HS-27A (cell line): Measurements from ENCODE around the gene HDAC4.
"Not testable (repeated sequence)": the region's sequence is repeated elsewhere in the genome, so short reads cannot be mapped to it uniquely, and the experiment has no call there.

ENCODE experiments used
- DNase-seq: peaks from one replicate; pipeline ENCODE4 v3.0.0-alpha.2; 2012; ENCODE audit warnings: low read depth, missing footprints

HDAC4 gene

DNA sequence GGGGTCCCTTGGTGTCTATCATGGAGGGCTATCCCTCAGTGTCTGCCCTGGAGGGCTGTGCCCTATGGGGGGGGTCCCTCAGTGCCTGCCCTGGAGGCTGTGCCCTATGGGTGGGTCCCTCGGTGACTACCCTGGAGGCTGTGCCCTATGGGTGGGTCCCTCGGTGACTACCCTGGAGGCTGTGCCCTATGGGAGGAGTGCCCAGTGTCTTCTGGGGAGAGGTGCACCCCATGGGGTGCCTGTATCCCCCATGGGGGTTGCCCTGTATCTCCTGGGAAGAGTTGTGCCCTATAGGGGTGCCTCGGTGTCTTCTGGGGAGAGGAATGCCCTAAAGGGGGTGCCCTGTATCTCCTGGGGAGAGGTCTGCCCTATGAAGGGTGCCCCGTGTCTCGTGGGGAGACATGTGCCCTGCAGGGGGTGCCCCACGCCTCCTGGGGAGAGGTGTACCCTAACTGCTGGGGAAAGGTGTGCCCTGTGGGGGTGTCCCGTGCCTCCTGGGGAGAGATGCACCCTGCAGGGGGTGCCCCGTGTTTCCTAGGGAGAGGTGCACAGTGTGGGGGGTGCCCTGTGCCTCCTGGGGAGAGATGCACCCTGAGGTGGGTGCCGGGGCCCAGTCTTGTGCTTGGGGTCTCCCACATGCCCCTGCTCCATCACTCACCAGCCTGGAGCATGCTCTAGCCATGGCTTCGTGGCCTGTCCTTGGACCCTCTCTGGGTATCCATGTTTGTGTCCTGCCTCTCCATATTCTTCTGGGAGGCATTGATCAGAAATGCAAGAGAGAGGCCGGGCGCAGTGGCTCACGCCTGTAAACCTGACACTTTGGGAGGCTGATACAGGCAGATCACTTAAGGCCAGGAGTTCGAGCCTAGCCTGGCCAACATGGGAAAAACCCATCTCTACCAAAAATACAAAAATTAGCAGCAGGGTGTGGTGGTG is 215.6 kb downstream of the HDAC4 start:
- DNase-seq: no peak

GRCh38 chr2:239184179-239184578 is 216.6 kb downstream of the HDAC4 start:
- no peak for DNase-seq

DNA sequence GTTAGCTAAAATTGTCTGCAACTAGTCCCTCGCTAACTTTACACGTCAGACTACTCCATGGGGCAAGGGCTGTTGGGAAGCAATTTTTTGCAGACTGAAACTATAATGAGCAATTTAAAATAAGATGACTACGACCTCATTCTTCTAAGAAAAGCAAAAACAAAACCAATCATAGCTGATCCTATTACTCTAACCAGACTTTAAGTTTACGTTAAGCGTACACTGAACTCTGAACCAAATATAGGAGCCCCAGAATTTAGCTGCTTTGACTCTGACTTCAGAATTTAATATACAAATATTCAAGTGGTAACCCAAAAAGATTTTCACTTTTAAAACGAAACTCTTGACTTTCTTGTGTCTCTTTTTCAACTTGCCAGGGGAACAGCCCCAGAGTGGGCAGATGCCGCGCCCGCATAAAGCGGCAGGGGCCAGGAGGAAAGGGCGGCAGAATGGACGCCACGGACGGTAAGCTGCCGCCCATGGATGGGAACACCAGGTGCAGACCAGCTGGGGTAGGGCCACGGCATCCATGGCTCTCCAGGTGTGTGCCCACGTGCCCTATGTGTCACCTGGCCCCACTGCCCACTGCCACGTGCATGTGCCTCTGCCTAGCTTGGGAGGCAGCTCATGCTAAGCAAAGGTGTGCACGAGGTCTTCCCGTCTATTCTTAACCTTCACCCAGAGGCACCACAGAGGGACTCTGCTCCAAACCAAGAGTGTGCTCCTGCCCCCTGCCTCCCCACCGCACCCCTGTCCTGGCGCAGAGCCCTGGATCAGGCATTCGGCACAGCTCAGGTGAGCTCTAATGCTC is 217.6 kb downstream of the HDAC4 start:
- no peak for DNase-seq

DNA sequence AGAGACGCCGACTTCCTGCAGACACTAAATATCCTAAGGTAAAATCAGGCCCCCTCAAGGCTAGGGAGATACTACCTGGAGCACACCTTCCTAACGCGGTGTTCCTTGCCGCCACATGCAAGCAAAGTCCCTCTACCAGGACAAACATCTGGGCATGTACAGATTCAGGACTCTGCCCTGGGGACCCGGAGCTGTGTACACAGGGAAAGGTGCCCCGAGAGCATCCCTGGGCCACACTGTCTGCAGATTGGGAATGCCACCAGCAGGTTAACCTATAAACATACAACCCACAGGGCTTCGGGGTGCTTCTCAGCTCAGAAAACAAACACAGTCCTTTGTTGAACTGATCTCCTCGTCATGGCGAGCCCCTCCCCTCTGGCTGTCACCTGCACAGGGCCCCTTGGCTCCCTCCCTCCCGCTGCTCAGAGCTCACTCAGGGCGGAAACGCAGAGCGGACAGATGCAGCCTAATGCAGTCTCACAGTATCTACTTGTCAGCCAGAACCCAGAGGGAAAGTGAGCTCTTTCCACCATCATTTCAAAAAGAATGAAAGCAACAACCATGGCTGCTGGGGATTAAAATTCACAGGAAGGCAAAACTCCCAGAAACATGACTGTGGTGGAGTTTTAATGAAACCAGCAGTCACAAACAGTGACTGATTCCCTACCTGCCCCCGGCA is 218.8 kb downstream of the HDAC4 start:
- no peak for DNase-seq

GRCh38 chr2:239181074-239181902 is 219.5 kb downstream of the HDAC4 start:
- no peak for DNase-seq

GRCh38 chr2:239180526-239181073 is 220.2 kb downstream of the HDAC4 start:
- DNase-seq: no peak

- DNase-seq: no peak
Observed at GRCh38 chr2:239179851-239180371, 220.9 kb downstream of the HDAC4 start.

DNA sequence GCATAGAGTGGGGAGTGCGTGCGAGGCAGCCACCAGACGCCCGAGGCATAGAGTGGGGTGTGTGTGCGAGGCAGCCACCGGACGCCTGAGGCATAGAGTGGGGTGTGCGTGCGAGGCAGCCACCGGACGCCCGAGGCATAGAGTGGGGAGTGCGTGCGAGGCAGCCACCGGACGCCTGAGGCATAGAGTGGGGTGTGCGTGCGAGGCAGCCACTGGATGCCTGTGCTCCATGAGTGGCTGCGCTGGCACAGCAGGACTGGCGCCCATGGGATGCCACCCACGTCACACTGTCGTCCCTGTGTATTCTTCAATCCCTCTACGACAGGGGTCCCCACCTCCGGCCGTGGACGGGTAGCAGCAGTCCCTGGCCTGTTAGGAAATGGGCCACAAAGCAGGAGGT is 221.9 kb downstream of the HDAC4 start:
- no peak for DNase-seq

- DNase-seq: no peak
Observed at GRCh38 chr2:239178484-239178883, 222.3 kb downstream of the HDAC4 start.

DNA sequence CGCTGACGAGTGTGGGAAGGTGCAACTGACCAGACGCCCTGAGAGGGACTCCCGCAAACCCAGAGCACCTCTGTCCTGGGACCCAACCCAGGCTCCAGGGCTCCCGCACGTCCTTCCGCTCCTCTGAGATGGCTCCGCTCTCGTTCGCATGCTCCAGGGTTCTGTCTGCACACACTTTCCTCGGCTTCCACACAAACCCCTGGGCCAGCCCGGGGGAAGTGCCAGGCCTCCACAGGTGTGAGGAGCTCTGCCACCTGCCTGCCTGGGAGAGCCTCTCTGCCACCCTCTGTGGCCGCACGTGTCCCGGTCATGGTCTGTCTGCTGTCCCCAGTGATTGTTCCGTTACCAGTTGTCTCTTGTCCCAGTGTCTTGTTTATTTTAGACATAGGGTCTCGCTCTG is 222.9 kb downstream of the HDAC4 start:
- DNase-seq: no peak

DNA sequence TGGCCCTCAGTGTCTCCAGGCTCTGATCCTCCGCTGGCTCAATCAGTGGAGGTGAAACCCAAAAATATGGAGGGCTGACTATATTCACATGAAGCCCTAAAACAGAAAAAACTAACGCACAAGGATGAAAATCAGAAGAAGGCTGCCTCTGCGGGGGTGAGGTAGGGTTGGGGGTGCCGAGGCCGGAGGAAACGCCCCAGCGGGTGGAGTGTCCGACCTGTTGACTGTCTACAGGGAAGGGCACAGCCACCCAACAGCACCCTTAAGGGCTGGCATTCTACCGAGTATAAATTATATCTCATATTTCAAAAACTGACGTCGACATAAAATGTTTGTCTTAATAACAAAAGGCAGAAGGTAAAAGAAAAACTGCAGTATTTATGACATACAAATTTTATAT is 223.5 kb downstream of the HDAC4 start:
- no peak for DNase-seq

DNA sequence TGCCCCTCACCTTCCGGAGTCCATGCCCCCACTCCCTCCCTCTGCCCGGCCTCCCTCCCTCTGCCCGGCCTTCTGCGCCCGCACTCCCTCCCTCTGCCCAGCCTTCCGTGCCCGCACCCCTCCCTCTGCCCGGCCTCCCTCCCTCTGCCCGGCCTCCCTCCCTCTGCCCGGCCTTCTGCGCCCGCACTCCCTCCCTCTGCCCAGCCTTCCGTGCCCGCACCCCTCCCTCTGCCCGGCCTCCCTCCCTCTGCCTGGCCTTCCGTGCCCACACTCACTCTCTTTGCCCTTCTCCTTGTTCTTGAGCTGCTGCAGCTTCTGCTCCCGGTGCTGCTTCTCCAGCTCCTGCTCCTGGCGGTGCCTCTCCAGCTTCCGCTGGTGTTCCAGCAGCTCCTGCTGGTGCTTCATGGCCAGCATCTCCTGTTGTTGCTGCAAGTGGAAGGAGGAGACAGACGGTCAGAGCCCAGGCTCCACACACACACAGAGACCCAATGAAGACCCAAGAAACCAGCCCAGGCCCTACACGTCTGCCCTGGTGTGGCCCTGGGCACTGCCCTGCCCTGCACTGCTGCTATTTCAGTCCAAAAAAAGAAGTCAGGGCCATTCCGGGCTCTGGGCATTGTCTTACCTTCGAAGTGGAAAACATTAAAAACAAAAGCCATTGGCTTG is 224.5 kb downstream of the HDAC4 start:
- DNase-seq: not testable (repeated sequence)

GRCh38 chr2:239175181-239175580 is 225.6 kb downstream of the HDAC4 start:
- DNase-seq: no peak

DNA sequence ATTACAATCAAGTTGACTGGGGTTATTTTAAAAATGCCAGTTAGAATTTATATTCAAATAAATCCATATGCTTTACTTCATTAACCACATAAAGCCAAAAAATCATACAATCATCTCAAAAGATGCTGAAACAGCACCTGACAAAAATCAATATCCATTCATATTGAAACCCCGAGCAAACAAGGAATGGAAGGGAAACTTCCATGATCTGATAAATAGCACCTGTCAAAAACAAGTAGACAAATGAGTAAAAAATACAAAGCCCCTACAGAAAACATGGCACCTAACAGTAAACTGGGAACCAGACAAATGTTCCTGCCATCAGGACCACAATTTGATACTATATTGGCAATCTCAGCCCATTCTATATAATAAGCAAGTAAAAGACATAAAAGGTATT is 227.5 kb downstream of the HDAC4 start:
- DNase-seq: no peak

DNA sequence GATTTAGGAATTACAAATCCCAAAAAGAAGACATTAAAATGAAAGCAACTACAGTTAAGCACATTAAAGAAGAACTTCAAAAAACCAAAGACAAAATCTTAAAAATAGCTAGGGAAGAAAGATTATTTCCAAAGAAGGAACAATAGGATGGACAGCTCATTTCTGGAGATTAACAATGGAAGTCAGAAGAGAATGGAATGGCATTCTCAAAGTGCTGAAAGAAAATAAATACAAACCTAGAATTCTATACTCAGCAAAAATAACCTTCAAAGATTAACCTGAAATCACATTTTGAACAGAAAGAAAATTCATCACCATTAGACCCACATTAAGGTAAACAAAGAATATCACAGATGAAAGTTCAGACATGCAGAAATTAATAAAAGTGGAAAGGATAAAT is 229.2 kb downstream of the HDAC4 start:
- no peak for DNase-seq

DNA sequence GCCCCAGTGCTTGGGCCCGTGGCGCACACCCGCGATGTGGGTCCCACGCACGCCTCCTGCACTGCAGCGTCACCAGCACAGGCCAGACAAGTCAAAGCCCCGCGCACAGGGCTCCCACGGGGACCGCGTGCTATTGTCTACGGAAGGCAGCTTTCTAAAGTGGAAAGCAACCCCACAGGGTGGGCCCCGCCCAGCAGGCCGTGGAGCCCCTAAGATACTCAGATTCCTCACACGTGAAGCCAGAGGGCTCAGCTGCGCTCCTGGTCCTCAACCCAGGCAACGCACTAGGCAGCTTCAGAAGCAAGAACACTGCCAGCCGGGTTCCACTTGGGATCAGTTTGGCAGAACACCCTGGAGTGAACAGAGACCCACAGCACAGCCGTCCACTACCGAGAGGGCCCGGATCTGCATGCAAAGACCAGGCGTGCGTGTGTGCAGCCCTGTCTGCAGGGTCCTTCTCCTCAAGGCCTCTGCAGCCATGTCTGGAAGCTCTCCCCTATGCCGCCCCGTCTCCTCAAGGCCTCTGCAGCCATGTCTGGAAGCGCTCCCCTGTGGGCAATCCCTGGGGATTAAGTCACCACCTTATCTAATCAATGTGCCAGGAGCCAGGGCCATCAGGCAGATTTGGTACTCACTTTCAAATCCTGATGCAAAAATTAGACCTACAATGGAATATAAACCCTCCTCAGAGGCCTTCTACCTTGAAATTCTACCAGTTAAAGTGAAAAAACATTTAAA is 231.3 kb downstream of the HDAC4 start:
- DNase-seq: no peak

GRCh38 chr2:239168575-239168974 is 232.2 kb downstream of the HDAC4 start:
- no peak for DNase-seq

GRCh38 chr2:239167766-239168444 is 232.9 kb downstream of the HDAC4 start:
- DNase-seq: no peak

DNA sequence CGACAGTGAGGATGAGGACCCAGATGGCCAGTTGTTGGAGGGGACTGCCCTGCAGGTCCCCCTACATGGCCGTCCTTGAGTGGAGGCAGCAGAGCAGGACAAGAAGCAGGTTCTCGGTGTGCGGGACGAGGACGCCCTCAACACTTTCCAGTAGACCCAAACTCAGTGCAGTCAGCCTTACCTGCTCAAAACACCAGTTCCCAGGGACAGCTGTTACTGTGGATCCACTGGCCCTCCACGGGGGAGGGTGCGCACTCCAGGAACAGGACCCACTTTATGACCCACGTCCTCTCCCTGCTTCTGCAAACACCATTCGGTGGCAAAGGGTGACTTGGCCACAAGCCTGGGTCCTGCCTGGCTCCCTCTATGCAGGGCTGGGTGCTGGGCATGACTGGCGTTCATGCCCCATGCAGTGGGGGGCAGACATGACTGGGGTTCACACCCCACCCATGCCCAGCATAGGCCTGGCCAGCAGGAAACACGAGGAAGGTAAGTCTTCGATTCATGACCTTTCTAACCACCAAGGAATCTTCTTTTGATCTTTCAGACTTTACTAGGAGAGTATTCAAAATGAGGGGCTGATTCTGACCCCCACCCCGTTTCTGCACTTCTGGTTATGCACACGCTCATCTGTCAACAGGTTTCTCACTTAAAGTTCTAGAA is 233.7 kb downstream of the HDAC4 start:
- no peak for DNase-seq
